Effector memory CD4-positive, alpha-beta T cell (primary cell): ENCODE results near the gene VAC14.

Experiments
- DNase-seq, 3 donors: peaks; one replicate each; pipeline ENCODE4 v3.0.0-alpha.2; 2020
- H3K27ac ChIP-seq: 2 replicates; pipeline ENCODE4 v1.7.0; 2013; ENCODE audit warnings: mild to moderate bottlenecking, low read length, moderate library complexity; ENCODE audit not compliant: insufficient read depth, poor library complexity, severe bottlenecking
- H3K27me3 ChIP-seq: replicated peaks from 2 replicates; pipeline ENCODE4 v1.7.0; 2013; ENCODE audit warnings: mild to moderate bottlenecking, low read length; ENCODE audit not compliant: insufficient read depth, control insufficient read depth, poor library complexity, severe bottlenecking
- H3K36me3 ChIP-seq: 2 replicates; pipeline ENCODE4 v1.7.0; 2013; ENCODE audit warnings: mild to moderate bottlenecking, low read length, moderate library complexity; ENCODE audit not compliant: control insufficient read depth, insufficient read depth
- H3K4me1 ChIP-seq: 2 replicates; pipeline ENCODE4 v1.7.0; 2013; ENCODE audit warnings: low read length, mild to moderate bottlenecking; ENCODE audit not compliant: control insufficient read depth, insufficient read depth, poor library complexity, severe bottlenecking
- H3K4me3 ChIP-seq: 2 replicates; pipeline ENCODE4 v1.7.0; 2013; ENCODE audit warnings: low read length, low read depth, mild to moderate bottlenecking; ENCODE audit not compliant: insufficient read depth, poor library complexity, severe bottlenecking
- H3K9me3 ChIP-seq: 2 replicates; pipeline ENCODE4 v1.7.0; 2013; ENCODE audit warnings: mild to moderate bottlenecking, low read length, moderate library complexity; ENCODE audit not compliant: control insufficient read depth

The VAC14 gene

GRCh38 chr16:70765491-70765890 is 35.5 kb downstream of the VAC14 start:
- H3K4me3 ChIP-seq = no peak overlapping the region
- H3K27me3 ChIP-seq = no peaks in the 10 kb centered on the region
- no peaks in the 10 kb centered on the region for H3K9me3 ChIP-seq
- peaks cover 44% of the 10 kb centered on the region for H3K36me3 ChIP-seq
- DNase-seq = no peak
- no peaks in the 10 kb centered on the region for H3K4me1 ChIP-seq
- H3K27ac ChIP-seq = no peak overlapping the region

DNA sequence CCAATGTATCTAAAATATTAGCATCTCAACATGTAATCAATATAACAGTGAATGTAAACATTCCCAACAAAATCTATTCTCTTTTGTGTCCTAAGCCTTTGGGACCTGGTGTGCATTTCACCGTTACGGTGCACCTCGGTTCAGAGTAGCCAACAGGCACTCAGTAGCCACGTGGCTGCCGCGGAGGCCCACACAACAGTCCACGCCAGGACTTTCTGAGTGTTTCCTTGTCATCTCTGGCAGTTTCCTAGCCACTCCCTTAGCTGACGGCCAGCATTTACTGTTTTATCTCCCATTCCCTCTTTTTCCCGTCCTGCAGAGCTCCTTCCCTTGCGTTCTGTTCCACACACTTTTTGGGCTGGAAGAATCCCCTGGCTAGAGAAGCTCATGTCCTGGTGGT is 36.3 kb downstream of the VAC14 start:
- DNase-seq = no peak
- Histone ChIP-seq H3K36me3 (peaks cover 43% of the 10 kb centered on the region), H3K4me1 (no peaks in the 10 kb centered on the region), H3K27ac (no peak overlapping the region), H3K9me3 (no peaks in the 10 kb centered on the region), H3K4me3 (no peak overlapping the region), H3K27me3 (no peaks in the 10 kb centered on the region)

- peaks cover 58% of the 10 kb centered on the region for H3K36me3 ChIP-seq
- no peak overlapping the region for H3K4me3 ChIP-seq
- DNase-seq = no peak
- H3K27me3 ChIP-seq = no peaks in the 10 kb centered on the region
- no peak overlapping the region for H3K27ac ChIP-seq
- no peaks in the 10 kb centered on the region for H3K4me1 ChIP-seq
- no peaks in the 10 kb centered on the region for H3K9me3 ChIP-seq
Observed at GRCh38 chr16:70760221-70760620, 40.7 kb downstream of the VAC14 start.

- Histone ChIP-seq H3K9me3 (no peaks in the 10 kb centered on the region), H3K4me3 (no peak overlapping the region), H3K27ac (no peak overlapping the region), H3K36me3 (peaks cover 62% of the 10 kb centered on the region), H3K27me3 (no peaks in the 10 kb centered on the region), H3K4me1 (no peaks in the 10 kb centered on the region)
- no peak for DNase-seq
Observed at GRCh38 chr16:70759666-70760065, 41.3 kb downstream of the VAC14 start.

- Histone ChIP-seq H3K9me3 (no peaks in the 10 kb centered on the region), H3K36me3 (peaks cover 70% of the 10 kb centered on the region), H3K4me3 (no peak overlapping the region), H3K4me1 (no peaks in the 10 kb centered on the region), H3K27ac (no peak overlapping the region), H3K27me3 (no peaks in the 10 kb centered on the region)
- DNase-seq = no peak
Observed at GRCh38 chr16:70758786-70759185, 42.2 kb downstream of the VAC14 start.

- no peak overlapping the region for H3K4me3 ChIP-seq
- no peak overlapping the region for H3K27ac ChIP-seq
- H3K4me1 ChIP-seq = no peaks in the 10 kb centered on the region
- DNase-seq = no peak
- H3K9me3 ChIP-seq = no peaks in the 10 kb centered on the region
- no peaks in the 10 kb centered on the region for H3K27me3 ChIP-seq
- peaks cover 59% of the 10 kb centered on the region for H3K36me3 ChIP-seq
Observed at GRCh38 chr16:70757183-70757582, 43.8 kb downstream of the VAC14 start.

GRCh38 chr16:70756071-70756470 is 44.9 kb downstream of the VAC14 start:
- Histone ChIP-seq H3K27ac (no peak overlapping the region), H3K4me3 (no peak overlapping the region), H3K36me3 (peaks cover 50% of the 10 kb centered on the region), H3K9me3 (no peaks in the 10 kb centered on the region), H3K4me1 (no peaks in the 10 kb centered on the region), H3K27me3 (no peaks in the 10 kb centered on the region)
- DNase-seq = no peak

- Histone ChIP-seq H3K9me3 (no peaks in the 10 kb centered on the region), H3K36me3 (peaks cover 43% of the 10 kb centered on the region), H3K27me3 (no peaks in the 10 kb centered on the region), H3K4me3 (no peak overlapping the region), H3K4me1 (no peaks in the 10 kb centered on the region), H3K27ac (no peak overlapping the region)
- DNase-seq = no peak
Observed at GRCh38 chr16:70754851-70755600, 45.9 kb downstream of the VAC14 start.

- Histone ChIP-seq H3K27me3 (no peaks in the 10 kb centered on the region), H3K4me1 (no peaks in the 10 kb centered on the region), H3K4me3 (no peak overlapping the region), H3K9me3 (no peaks in the 10 kb centered on the region), H3K36me3 (peaks cover 41% of the 10 kb centered on the region), H3K27ac (no peak overlapping the region)
- DNase-seq = no peak
Observed at GRCh38 chr16:70754371-70754770, 46.6 kb downstream of the VAC14 start.

GRCh38 chr16:70753694-70754325 is 47.1 kb downstream of the VAC14 start:
- Histone ChIP-seq H3K4me1 (no peaks in the 10 kb centered on the region), H3K27ac (no peak overlapping the region), H3K36me3 (peaks cover 41% of the 10 kb centered on the region), H3K4me3 (no peak overlapping the region), H3K9me3 (no peaks in the 10 kb centered on the region), H3K27me3 (no peaks in the 10 kb centered on the region)
- no peak for DNase-seq
